GM23338 (cell line): ENCODE data around the gene TWSG1. TPM values are rescaled to one million over a fixed set of nuclear protein-coding genes. Genes with fewer than 3 reads are reported as not detected.

Source experiments
- ATAC-seq: fragments of 200-7000 bp; cut with Tn5 transposase; 3 replicates; pipeline ENCODE4 v1.9.1; 2020
- DNase-seq: peaks from one replicate; pipeline ENCODE4 v3.0.0-alpha.2; 2015; ENCODE audit warnings: low spot score
- H2AFZ ChIP-seq: fragments of 200-600 bp; sonication (generic); 2 replicates; pipeline ENCODE4 v1.8.0; 2016; ENCODE audit warnings: antibody characterized with exemption, mild to moderate bottlenecking, moderate library complexity
- H3F3A ChIP-seq: fragments of 200-600 bp; sonication (generic); replicated peaks from 2 replicates; pipeline ENCODE4 v1.8.0; 2017; ENCODE audit warnings: antibody characterized with exemption, mixed run types, low read depth
- H3K27ac ChIP-seq: fragments of 200-600 bp; sonication (generic); 2 replicates; pipeline ENCODE4 v1.6.1; 2016; ENCODE audit warnings: low read depth
- H3K27me3 ChIP-seq: fragments of 200-600 bp; sonication (generic); 2 replicates; pipeline ENCODE4 v1.8.0; 2016; ENCODE audit warnings: mild to moderate bottlenecking, mixed run types, moderate library complexity; ENCODE audit not compliant: insufficient read depth
- H3K36me3 ChIP-seq: fragments of 200-600 bp; sonication (generic); 2 replicates; pipeline ENCODE4 v1.8.0; 2016; ENCODE audit warnings: mild to moderate bottlenecking; ENCODE audit not compliant: insufficient read depth
- H3K4me1 ChIP-seq: fragments of 200-600 bp; sonication (generic); 2 replicates; pipeline ENCODE4 v1.8.0; 2016; ENCODE audit warnings: mild to moderate bottlenecking, moderate library complexity; ENCODE audit not compliant: insufficient read depth
- H3K4me2 ChIP-seq: fragments of 200-600 bp; sonication (generic); 2 replicates; pipeline ENCODE4 v1.7.1; 2017; ENCODE audit warnings: mixed run types
- H3K4me3 ChIP-seq: fragments of 200-600 bp; sonication (generic); 2 replicates; pipeline ENCODE4 v1.6.1; 2016; ENCODE audit warnings: mixed run types
- H3K79me2 ChIP-seq: fragments of 200-600 bp; sonication (generic); replicated peaks from 2 replicates; pipeline ENCODE4 v1.8.0; 2017; ENCODE audit warnings: mild to moderate bottlenecking; ENCODE audit not compliant: insufficient read depth
- H3K9me2 ChIP-seq: fragments of 200-600 bp; sonication (generic); 2 replicates; pipeline ENCODE4 v1.8.0; 2017; ENCODE audit not compliant: insufficient read depth
- H4K20me1 ChIP-seq: fragments of 200-600 bp; sonication (generic); replicated peaks from 2 replicates; pipeline ENCODE4 v1.8.0; 2017; ENCODE audit warnings: mild to moderate bottlenecking; ENCODE audit not compliant: insufficient read depth
- H3K27ac Mint-ChIP-seq: 2 replicates; pipeline ENCODE4 v1.8.0; 2020; ENCODE audit warnings: inconsistent platforms, mild to moderate bottlenecking, moderate library complexity, mixed read lengths
- H3K27me3 Mint-ChIP-seq: 3 replicates; pipeline ENCODE4 v1.8.0; 2022; ENCODE audit warnings: low read depth, mild to moderate bottlenecking, moderate library complexity, mixed read lengths, inconsistent platforms; ENCODE audit not compliant: insufficient read depth, poor library complexity
- H3K36me3 Mint-ChIP-seq: 3 replicates; pipeline ENCODE4 v1.8.0; 2021; ENCODE audit warnings: low read depth, mild to moderate bottlenecking, inconsistent platforms, moderate library complexity, mixed read lengths
- H3K4me1 Mint-ChIP-seq: 3 replicates; pipeline ENCODE4 v1.8.0; 2020; ENCODE audit warnings: mild to moderate bottlenecking, inconsistent platforms, mixed read lengths
- H3K4me3 Mint-ChIP-seq: 3 replicates; pipeline ENCODE4 v1.8.0; 2021; ENCODE audit warnings: moderate library complexity, mild to moderate bottlenecking, inconsistent platforms, mixed read lengths
- H3K9me3 Mint-ChIP-seq: 3 replicates; pipeline ENCODE4 v1.8.0; 2020; ENCODE audit warnings: moderate library complexity, mild to moderate bottlenecking, inconsistent platforms, mixed read lengths
- CREB1 ChIP-seq: fragments of 250-450 bp; sonication (Bioruptor Pico); IDR thresholded peaks from 2 replicates; pipeline ENCODE4 v1.5.0; 2020; ENCODE audit warnings: low read depth, mild to moderate bottlenecking, moderate library complexity
- CTCF ChIP-seq, 2 experiments: fragments of 200-600 bp in 1 of 2; sonication (generic) in 1 of 2; conservative IDR thresholded peaks; 2 replicates each; pipeline versions ENCODE4 v1.5.1 to v1.6.1; 2016 to 2017; ENCODE audit warnings: antibody characterized with exemption in 2 of 2, low read depth in 2 of 2, mild to moderate bottlenecking in 2 of 2, moderate library complexity in 1 of 2
- ETS1 ChIP-seq: IDR thresholded peaks from 2 replicates; pipeline ENCODE4 v1.6.1; 2016; ENCODE audit warnings: antibody characterized with exemption
- EZH2 ChIP-seq: fragments of 200-600 bp; sonication (generic); IDR thresholded peaks from one replicate; pipeline ENCODE4 v1.8.0; 2017; ENCODE audit warnings: antibody characterized with exemption, mild to moderate bottlenecking, low read depth; ENCODE audit not compliant: unreplicated experiment
- EZH2phosphoT487 ChIP-seq: fragments of 200-600 bp; sonication (generic); IDR thresholded peaks from one replicate; pipeline ENCODE4 v1.8.1; 2018; ENCODE audit warnings: antibody characterized with exemption; ENCODE audit not compliant: unreplicated experiment
- JUNB ChIP-seq: IDR thresholded peaks from one replicate; pipeline ENCODE4 v1.6.1; 2016; ENCODE audit warnings: antibody characterized with exemption; ENCODE audit not compliant: unreplicated experiment
- NANOG ChIP-seq: IDR thresholded peaks from 2 replicates; pipeline ENCODE4 v1.6.1; 2016; ENCODE audit warnings: antibody characterized with exemption, borderline replicate concordance
- POLR2AphosphoS5 ChIP-seq: IDR thresholded peaks from 2 replicates; pipeline ENCODE4 v1.6.1; 2016; ENCODE audit warnings: antibody characterized with exemption, low read depth
- REST ChIP-seq: IDR thresholded peaks from one replicate; pipeline ENCODE4 v1.6.1; 2018; ENCODE audit warnings: antibody characterized with exemption; ENCODE audit not compliant: unreplicated experiment
- STAT1 ChIP-seq: IDR thresholded peaks from one replicate; pipeline ENCODE4 v1.6.1; 2016; ENCODE audit warnings: antibody characterized with exemption; ENCODE audit not compliant: unreplicated experiment
- ZNF114 ChIP-seq: fragments of 250-450 bp; sonication (Bioruptor Pico); IDR thresholded peaks from 2 replicates; pipeline ENCODE4 v1.5.0; 2020; ENCODE audit warnings: mild to moderate bottlenecking, moderate library complexity
- ZNF331 ChIP-seq: fragments of 250-450 bp; sonication (Bioruptor Pico); IDR thresholded peaks from 2 replicates; pipeline ENCODE4 v1.5.0; 2020; ENCODE audit warnings: low read depth, mild to moderate bottlenecking, moderate library complexity
- ZNF462 ChIP-seq: fragments of 250-450 bp; sonication (Bioruptor Pico); IDR thresholded peaks from 2 replicates; pipeline ENCODE4 v1.5.0; 2020; ENCODE audit warnings: mild to moderate bottlenecking, moderate library complexity
- polyA plus RNA-seq: library from polyadenylated mRNA; unstranded; fragments of >200 nt; fragmentation: Nextera tagmentation; extraction: Ambion mirVana; gene quantifications from 2 replicates; pipeline ENCODE4 v1.2.1, GENCODE V29; 2016
- total RNA-seq: library from RNA; depleted of rRNA; stranded (reverse); fragments of >200 nt; shearing (Covaris generic); gene quantifications from 2 replicates; pipeline ENCODE4 v1.2.3, GENCODE V29; 2014

TWSG1 gene
- total and polyA plus RNA-seq, 2 experiments from 2014 or later = 11.5 to 29.1 TPM

- ATAC-seq (no peak), DNase-seq (peak; percentile 12)
- Histone ChIP-seq H3K4me2 (no peak overlapping the region), H3K4me3 (no peak overlapping the region), H3K27me3 (no peaks in the 10 kb centered on the region), H3K4me1 (no peaks in the 10 kb centered on the region), H3K36me3 (no peaks in the 10 kb centered on the region), H3F3A (no peaks in the 10 kb centered on the region), H3K27ac (no peak overlapping the region), H2AFZ (no peak overlapping the region), H3K9me2 (no peaks in the 10 kb centered on the region), H3K79me2 (no peaks in the 10 kb centered on the region), H4K20me1 (no peaks in the 10 kb centered on the region)
- no peak overlapping the region for H3K4me3 Mint-ChIP-seq
- no peak overlapping the region for H3K27ac Mint-ChIP-seq
- H3K27me3 Mint-ChIP-seq = peaks cover 1% of the 10 kb centered on the region
- TF ChIP-seq EZH2phosphoT487 (no peak), STAT1 (no peak), ZNF331 (CRISPR knock-in tag) (no peak), EZH2 (no peak), JUNB (no peak), NANOG (no peak), ZNF114 (CRISPR knock-in tag) (no peak), REST (no peak), POLR2AphosphoS5 (no peak), CTCF (conservative IDR thresholded peaks at IDR 0.05; ENCODE audit: low read depth in 2 of 2) (no peak), ZNF462 (no peak), ETS1 (no peak), CREB1 (CRISPR knock-in tag) (no peak)
- H3K9me3 Mint-ChIP-seq = peaks cover 9% of the 10 kb centered on the region; the same call in 2 of the 3 replicates
- peaks cover 9% of the 10 kb centered on the region for H3K4me1 Mint-ChIP-seq
- H3K36me3 Mint-ChIP-seq = peaks cover 15% of the 10 kb centered on the region
Observed at GRCh38 chr18:9364242-9364641, 29.7 kb downstream of the TWSG1 start.
